ENCODE measurements around the gene YTHDC1.
"Not testable (repeated sequence)": the region's sequence is repeated elsewhere in the genome, so short reads cannot be mapped to it uniquely, and the experiment has no call there.

Gene YTHDC1

GRCh38 chr4:68288393-68288740, 61.5 kb downstream of the YTHDC1 start:
- no peak for DNase-seq (ENCODE audit: low read depth)

GRCh38 chr4:68287704-68288392, 62.0 kb downstream of the YTHDC1 start:
- DNase-seq (ENCODE audit: low read depth) = no peak

- no peak for DNase-seq (ENCODE audit: low read depth)
Measured at GRCh38 chr4:68283714-68284113, 66.2 kb downstream of the YTHDC1 start.

GRCh38 chr4:68283095-68283494, 66.8 kb downstream of the YTHDC1 start:
- DNase-seq (ENCODE audit: low read depth) = no peak

GRCh38 chr4:68281796-68282740, 67.8 kb downstream of the YTHDC1 start:
- not testable (repeated sequence) for DNase-seq (ENCODE audit: low read depth)

- no peak for DNase-seq (ENCODE audit: low read depth)
Measured at GRCh38 chr4:68278029-68278428, 71.9 kb downstream of the YTHDC1 start.

GRCh38 chr4:68277627-68278026, 72.3 kb downstream of the YTHDC1 start:
- DNase-seq (ENCODE audit: low read depth) = no peak

GRCh38 chr4:68272860-68273259, 77.0 kb downstream of the YTHDC1 start:
- DNase-seq (ENCODE audit: low read depth) = no peak

GRCh38 chr4:68272380-68272779, 77.5 kb downstream of the YTHDC1 start:
- DNase-seq (ENCODE audit: low read depth) = no peak

GRCh38 chr4:68271851-68272357, 78.0 kb downstream of the YTHDC1 start:
- DNase-seq (ENCODE audit: low read depth) = no peak

- DNase-seq (ENCODE audit: low read depth) = no peak
Measured at GRCh38 chr4:68267433-68267944, 82.4 kb downstream of the YTHDC1 start.

- DNase-seq (ENCODE audit: low read depth) = no peak
Measured at GRCh38 chr4:68264875-68265565, 84.9 kb downstream of the YTHDC1 start.

All from activated T-helper 1 cell treated with Interleukin-2 at 50 U/mL for 16 hours (primary cell).